ENCODE results near the gene PNLIP.

The PNLIP gene

GRCh38 chr10:116587878-116588591 is 42.3 kb downstream of the PNLIP start:
- no peak for DNase-seq

- DNase-seq: no peak
These were observed 43.3 kb downstream of the PNLIP start for GRCh38 chr10:116588995-116589394.

GRCh38 chr10:116589926-116590325 is 44.2 kb downstream of the PNLIP start:
- no peak for DNase-seq

- no peak for DNase-seq
These were observed 45.1 kb downstream of the PNLIP start, which contains the start of gene PNLIPRP1 for GRCh38 chr10:116590590-116591444. Gene PNLIPRP1 (plus strand): TSS chr10:116590959. CDS start chr10:116591130, 171 bp downstream.

GRCh38 chr10:116593139-116593740 is 47.5 kb downstream of the PNLIP start:
- no peak for DNase-seq

GRCh38 chr10:116594525-116595035 is 48.8 kb downstream of the PNLIP start:
- no peak for DNase-seq

GRCh38 chr10:116596062-116596461 is 50.3 kb downstream of the PNLIP start:
- DNase-seq: no peak

- DNase-seq: no peak
These were observed 51.8 kb downstream of the PNLIP start for GRCh38 chr10:116597543-116597942.

GRCh38 chr10:116598329-116598728 is 52.6 kb downstream of the PNLIP start:
- DNase-seq: no peak

- DNase-seq: no peak
These were observed 54.3 kb downstream of the PNLIP start for GRCh38 chr10:116599991-116600390.

GRCh38 chr10:116602648-116603400 is 57.1 kb downstream of the PNLIP start:
- no peak for DNase-seq

- DNase-seq: no peak
These were observed 60.3 kb downstream of the PNLIP start for GRCh38 chr10:116606061-116606483.

GRCh38 chr10:116607336-116607735 is 61.6 kb downstream of the PNLIP start:
- DNase-seq: no peak

GRCh38 chr10:116608686-116609594 is 63.2 kb downstream of the PNLIP start:
- no peak for DNase-seq

- no peak for DNase-seq
These were observed 64.9 kb downstream of the PNLIP start for GRCh38 chr10:116610443-116611152.

GRCh38 chr10:116611153-116611545 is 65.4 kb downstream of the PNLIP start:
- no peak for DNase-seq

GRCh38 chr10:116612107-116612769 is 66.5 kb downstream of the PNLIP start:
- DNase-seq: no peak

- no peak for DNase-seq
These were observed 67.7 kb downstream of the PNLIP start for GRCh38 chr10:116613471-116613870.

GRCh38 chr10:116614796-116615195 is 69.1 kb downstream of the PNLIP start:
- no peak for DNase-seq

GRCh38 chr10:116615199-116615776 is 69.6 kb downstream of the PNLIP start:
- DNase-seq: no peak
